ENCODE results near the gene B4GALNT3.
A peak's percentile ranks its signal among the peaks of the same experiment; 100 is the strongest.
"Not testable (repeated sequence)": the region's sequence is repeated elsewhere in the genome, so short reads cannot be mapped to it uniquely, and the experiment has no call there.

B4GALNT3 gene

GRCh38 chr12:571795-572531 is 112.2 kb downstream of the B4GALNT3 start:
- peak; percentile 37 for DNase-seq
- no peaks in the 10 kb centered on the region for H3K36me3 Mint-ChIP-seq (ENCODE audit: low read depth)
- no peak overlapping the region for H3K4me3 Mint-ChIP-seq
- peak overlapping the region; percentile 76 for H3K27ac Mint-ChIP-seq
- no peaks in the 10 kb centered on the region for H3K27me3 Mint-ChIP-seq
- H3K9me3 Mint-ChIP-seq, result no peaks in the 10 kb centered on the region
- peaks cover 60% of the 10 kb centered on the region for H3K4me1 Mint-ChIP-seq (ENCODE audit: low read depth)

- DNase-seq, result no peak
- no peaks in the 10 kb centered on the region for H3K27me3 Mint-ChIP-seq
- H3K27ac Mint-ChIP-seq, result peak overlapping the region; percentile 76
- H3K9me3 Mint-ChIP-seq, result no peaks in the 10 kb centered on the region
- no peak overlapping the region for H3K4me3 Mint-ChIP-seq
- H3K36me3 Mint-ChIP-seq (ENCODE audit: low read depth), result no peaks in the 10 kb centered on the region
- H3K4me1 Mint-ChIP-seq (ENCODE audit: low read depth), result peaks cover 59% of the 10 kb centered on the region
Measured at GRCh38 chr12:572532-572899, 112.8 kb downstream of the B4GALNT3 start.

GRCh38 chr12:573232-573631 is 113.5 kb downstream of the B4GALNT3 start:
- H3K36me3 Mint-ChIP-seq (ENCODE audit: low read depth), result no peaks in the 10 kb centered on the region
- peak; percentile 22 for DNase-seq
- no peak overlapping the region for H3K4me3 Mint-ChIP-seq
- no peaks in the 10 kb centered on the region for H3K27me3 Mint-ChIP-seq
- H3K4me1 Mint-ChIP-seq (ENCODE audit: low read depth), result peaks cover 57% of the 10 kb centered on the region
- H3K9me3 Mint-ChIP-seq, result no peaks in the 10 kb centered on the region
- H3K27ac Mint-ChIP-seq, result no peak overlapping the region

- Mint-ChIP-seq H3K4me1 (ENCODE audit: low read depth) (peaks cover 48% of the 10 kb centered on the region), H3K4me3 (no peak overlapping the region), H3K27me3 (no peaks in the 10 kb centered on the region), H3K36me3 (ENCODE audit: low read depth) (no peaks in the 10 kb centered on the region), H3K9me3 (no peaks in the 10 kb centered on the region), H3K27ac (peak overlapping the region; percentile 87)
- no peak for DNase-seq
Measured at GRCh38 chr12:574475-575128, 114.9 kb downstream of the B4GALNT3 start.

- Mint-ChIP-seq H3K27me3 (no peaks in the 10 kb centered on the region), H3K4me1 (ENCODE audit: low read depth) (peaks cover 45% of the 10 kb centered on the region), H3K4me3 (no peak overlapping the region), H3K36me3 (ENCODE audit: low read depth) (no peaks in the 10 kb centered on the region), H3K9me3 (no peaks in the 10 kb centered on the region), H3K27ac (peak overlapping the region; percentile 87)
- DNase-seq, result no peak
Measured at GRCh38 chr12:575129-575502, 115.4 kb downstream of the B4GALNT3 start.

GRCh38 chr12:575948-576614 is 116.3 kb downstream of the B4GALNT3 start:
- peak overlapping the region; percentile 23 for H3K4me3 Mint-ChIP-seq
- no peaks in the 10 kb centered on the region for H3K9me3 Mint-ChIP-seq
- H3K36me3 Mint-ChIP-seq (ENCODE audit: low read depth), result no peaks in the 10 kb centered on the region
- H3K27me3 Mint-ChIP-seq, result no peaks in the 10 kb centered on the region
- DNase-seq, result peak; percentile 95
- peak overlapping the region; percentile 87 for H3K27ac Mint-ChIP-seq
- H3K4me1 Mint-ChIP-seq (ENCODE audit: low read depth), result peaks cover 45% of the 10 kb centered on the region

GRCh38 chr12:576615-577110 is 116.9 kb downstream of the B4GALNT3 start:
- no peak for DNase-seq
- Mint-ChIP-seq H3K27me3 (no peaks in the 10 kb centered on the region), H3K27ac (peak overlapping the region; percentile 87), H3K9me3 (no peaks in the 10 kb centered on the region), H3K4me3 (no peak overlapping the region), H3K4me1 (ENCODE audit: low read depth) (peaks cover 44% of the 10 kb centered on the region), H3K36me3 (ENCODE audit: low read depth) (no peaks in the 10 kb centered on the region)

- not testable (repeated sequence) for DNase-seq; H3K9me3 Mint-ChIP-seq; H3K4me3 Mint-ChIP-seq; H3K27me3 Mint-ChIP-seq; H3K27ac Mint-ChIP-seq; H3K36me3 Mint-ChIP-seq (ENCODE audit: low read depth)
- H3K4me1 Mint-ChIP-seq (ENCODE audit: low read depth), result peaks cover 33% of the 10 kb centered on the region
Measured at GRCh38 chr12:577994-578747, 118.4 kb downstream of the B4GALNT3 start.

GRCh38 chr12:578748-579419 is 119.1 kb downstream of the B4GALNT3 start:
- no peak overlapping the region for H3K4me3 Mint-ChIP-seq
- no peaks in the 10 kb centered on the region for H3K36me3 Mint-ChIP-seq (ENCODE audit: low read depth)
- no peaks in the 10 kb centered on the region for H3K27me3 Mint-ChIP-seq
- no peaks in the 10 kb centered on the region for H3K9me3 Mint-ChIP-seq
- H3K4me1 Mint-ChIP-seq (ENCODE audit: low read depth), result peaks cover 28% of the 10 kb centered on the region
- H3K27ac Mint-ChIP-seq, result no peak overlapping the region
- no peak for DNase-seq

GRCh38 chr12:579420-580110 is 119.8 kb downstream of the B4GALNT3 start:
- peaks cover 24% of the 10 kb centered on the region for H3K4me1 Mint-ChIP-seq (ENCODE audit: low read depth)
- H3K36me3 Mint-ChIP-seq (ENCODE audit: low read depth), result no peaks in the 10 kb centered on the region
- no peak overlapping the region for H3K4me3 Mint-ChIP-seq
- no peak for DNase-seq
- H3K27ac Mint-ChIP-seq, result no peak overlapping the region
- no peaks in the 10 kb centered on the region for H3K27me3 Mint-ChIP-seq
- no peaks in the 10 kb centered on the region for H3K9me3 Mint-ChIP-seq

GRCh38 chr12:580813-581212 is 121.1 kb downstream of the B4GALNT3 start:
- no peak overlapping the region for H3K27ac Mint-ChIP-seq

GRCh38 chr12:581321-581720 is 121.6 kb downstream of the B4GALNT3 start:
- H3K27ac Mint-ChIP-seq, result no peak overlapping the region
- H3K9me3 Mint-ChIP-seq, result no peaks in the 10 kb centered on the region
- peaks cover 7% of the 10 kb centered on the region for H3K4me1 Mint-ChIP-seq (ENCODE audit: low read depth)
- no peaks in the 10 kb centered on the region for H3K27me3 Mint-ChIP-seq
- no peak overlapping the region for H3K4me3 Mint-ChIP-seq
- no peak for DNase-seq
- no peaks in the 10 kb centered on the region for H3K36me3 Mint-ChIP-seq (ENCODE audit: low read depth)

More at GRCh38 chr12:580813-581212, 121.1 kb downstream of the B4GALNT3 start:
- Mint-ChIP-seq H3K4me1 (ENCODE audit: low read depth) (peaks cover 12% of the 10 kb centered on the region), H3K27me3 (no peaks in the 10 kb centered on the region), H3K9me3 (no peaks in the 10 kb centered on the region), H3K4me3 (no peak overlapping the region), H3K36me3 (ENCODE audit: low read depth) (no peaks in the 10 kb centered on the region)
- no peak for DNase-seq

- Mint-ChIP-seq H3K4me3 (no peak overlapping the region), H3K4me1 (ENCODE audit: low read depth) (peaks cover 2% of the 10 kb centered on the region), H3K27me3 (no peaks in the 10 kb centered on the region), H3K36me3 (ENCODE audit: low read depth) (no peaks in the 10 kb centered on the region), H3K9me3 (no peaks in the 10 kb centered on the region), H3K27ac (no peak overlapping the region)
- no peak for DNase-seq
Measured at GRCh38 chr12:581746-582145, 122.0 kb downstream of the B4GALNT3 start.
